ENCODE results near the gene HIPK4.

HIPK4 gene

DNA sequence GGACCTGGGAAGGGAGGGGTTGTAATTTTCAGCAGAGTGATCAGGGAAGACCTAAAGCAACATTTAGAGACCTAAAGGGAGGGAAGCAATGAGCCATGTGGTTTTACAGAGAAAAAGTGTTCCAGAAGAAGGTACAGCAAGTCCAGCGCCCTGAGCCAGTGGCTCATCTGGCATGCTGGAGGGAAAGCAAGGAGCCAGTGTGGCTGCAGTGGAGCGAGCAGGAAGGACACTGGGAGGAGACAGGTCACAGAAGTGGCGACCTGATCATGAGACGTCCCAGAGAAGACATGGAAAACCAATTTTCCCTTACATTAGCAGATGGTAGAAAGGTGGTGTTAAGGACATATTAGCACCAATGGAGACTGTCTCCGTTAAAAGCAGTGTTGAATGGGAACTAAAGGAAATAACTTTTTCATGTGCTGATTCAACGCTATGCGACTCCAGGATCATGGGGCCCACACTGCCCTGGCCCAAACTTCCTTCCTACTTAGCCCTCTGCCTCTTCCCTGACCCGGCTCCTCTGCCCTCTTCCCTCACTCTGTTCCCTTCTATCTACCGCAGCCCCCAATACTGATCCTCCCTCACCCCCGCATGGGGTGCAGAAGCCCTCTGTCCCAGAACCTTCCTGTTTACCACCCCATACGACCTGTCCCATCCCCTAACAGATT, 47.2 kb downstream of the HIPK4 start:
- no peaks in the 10 kb centered on the region for H3K9me3 ChIP-seq
- H3K27ac ChIP-seq, result no peak overlapping the region
- peaks cover 24% of the 10 kb centered on the region for H3K36me3 ChIP-seq
- H3K4me1 ChIP-seq (ENCODE audit: control insufficient read depth in 1 of 2, insufficient read depth in 1 of 2, low read depth in 1 of 2, low read length in 1 of 2), result peaks cover 11% of the 10 kb centered on the region in 2 experiments
- H3K4me3 ChIP-seq (ENCODE audit: low read depth in 1 of 2, low read length in 1 of 2), result no peak overlapping the region
- TF ChIP-seq, protein P1, sequence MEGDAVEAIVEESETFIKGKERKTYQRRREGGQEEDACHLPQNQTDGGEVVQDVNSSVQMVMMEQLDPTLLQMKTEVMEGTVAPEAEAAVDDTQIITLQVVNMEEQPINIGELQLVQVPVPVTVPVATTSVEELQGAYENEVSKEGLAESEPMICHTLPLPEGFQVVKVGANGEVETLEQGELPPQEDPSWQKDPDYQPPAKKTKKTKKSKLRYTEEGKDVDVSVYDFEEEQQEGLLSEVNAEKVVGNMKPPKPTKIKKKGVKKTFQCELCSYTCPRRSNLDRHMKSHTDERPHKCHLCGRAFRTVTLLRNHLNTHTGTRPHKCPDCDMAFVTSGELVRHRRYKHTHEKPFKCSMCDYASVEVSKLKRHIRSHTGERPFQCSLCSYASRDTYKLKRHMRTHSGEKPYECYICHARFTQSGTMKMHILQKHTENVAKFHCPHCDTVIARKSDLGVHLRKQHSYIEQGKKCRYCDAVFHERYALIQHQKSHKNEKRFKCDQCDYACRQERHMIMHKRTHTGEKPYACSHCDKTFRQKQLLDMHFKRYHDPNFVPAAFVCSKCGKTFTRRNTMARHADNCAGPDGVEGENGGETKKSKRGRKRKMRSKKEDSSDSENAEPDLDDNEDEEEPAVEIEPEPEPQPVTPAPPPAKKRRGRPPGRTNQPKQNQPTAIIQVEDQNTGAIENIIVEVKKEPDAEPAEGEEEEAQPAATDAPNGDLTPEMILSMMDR (IDR thresholded peaks at IDR 0.05), result no peak
- no peaks in the 10 kb centered on the region for H3K27me3 ChIP-seq

- H3K4me3 ChIP-seq (ENCODE audit: low read depth in 1 of 2, low read length in 1 of 2), result no peak overlapping the region
- H3K36me3 ChIP-seq, result peaks cover 24% of the 10 kb centered on the region
- no peaks in the 10 kb centered on the region for H3K27me3 ChIP-seq
- TF ChIP-seq, protein P1 (IDR thresholded peaks at IDR 0.05), result no peak
- peaks cover 1 to 2% of the 10 kb centered on the region in 2 experiments for H3K4me1 ChIP-seq (ENCODE audit: control insufficient read depth in 1 of 2, insufficient read depth in 1 of 2, low read depth in 1 of 2, low read length in 1 of 2)
- H3K27ac ChIP-seq, result no peak overlapping the region
- H3K9me3 ChIP-seq, result no peaks in the 10 kb centered on the region
Observed at GRCh38 chr19:40341601-40342482, 48.1 kb downstream of the HIPK4 start.

DNA sequence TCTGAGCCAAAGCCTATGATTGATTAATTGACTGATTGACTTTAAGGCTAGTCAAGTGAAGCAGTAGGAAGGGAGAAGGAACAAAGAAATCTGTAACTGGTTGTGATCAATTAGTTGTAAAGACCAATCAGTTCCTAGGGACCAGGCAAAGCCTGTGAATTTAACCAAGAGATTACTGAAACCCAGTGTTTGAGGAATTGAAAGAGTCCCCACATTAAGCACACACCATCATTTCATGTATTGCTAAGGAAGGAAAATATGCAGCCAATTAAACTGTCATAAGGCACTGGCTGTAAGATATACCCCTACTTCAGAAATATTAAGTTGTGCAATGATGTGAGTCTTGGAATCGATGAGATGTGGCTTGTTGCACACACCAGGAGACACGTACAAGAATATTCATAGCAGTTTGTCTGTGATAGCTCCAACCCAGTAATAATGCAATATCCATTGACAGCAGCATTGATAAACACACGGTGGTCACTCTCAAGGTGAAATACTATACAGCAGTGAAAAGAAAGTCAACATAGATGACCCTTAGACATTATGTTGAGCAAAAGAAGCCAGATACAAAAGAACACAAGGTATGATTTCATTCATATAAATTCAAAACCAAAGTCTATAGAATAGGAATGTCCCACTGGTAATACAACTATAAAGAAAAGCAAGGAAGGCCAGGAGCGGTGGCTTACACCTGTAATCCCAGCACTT, 50.8 kb downstream of the HIPK4 start:
- Histone ChIP-seq H3K4me3 (ENCODE audit: low read depth in 1 of 2, low read length in 1 of 2) (no peak overlapping the region), H3K9me3 (no peaks in the 10 kb centered on the region), H3K27ac (no peak overlapping the region), H3K4me1 (ENCODE audit: control insufficient read depth in 1 of 2, insufficient read depth in 1 of 2, low read depth in 1 of 2, low read length in 1 of 2) (no peaks in the 10 kb centered on the region), H3K36me3 (peaks cover 50% of the 10 kb centered on the region), H3K27me3 (no peaks in the 10 kb centered on the region)
- TF ChIP-seq, protein P1 (IDR thresholded peaks at IDR 0.05), result no peak

DNA sequence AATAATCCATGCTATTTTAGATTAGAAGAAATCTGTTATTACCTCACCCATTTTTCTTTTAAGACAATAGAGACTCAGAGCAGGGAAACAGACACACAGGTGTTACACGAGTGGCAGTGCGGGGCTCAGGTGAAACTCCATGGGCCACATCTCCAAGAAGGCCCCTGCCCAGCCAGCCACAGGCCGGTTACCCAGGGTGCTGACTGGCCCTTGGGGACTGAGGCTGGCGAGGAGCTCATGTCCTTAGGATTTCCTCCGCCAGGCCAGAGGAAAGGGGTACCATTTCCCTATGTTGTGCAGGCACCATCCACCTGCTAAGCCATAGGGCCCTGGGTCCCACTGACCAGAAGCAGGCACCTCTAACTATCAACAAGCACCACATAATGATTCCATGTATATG, 52.4 kb downstream of the HIPK4 start:
- no peaks in the 10 kb centered on the region for H3K4me1 ChIP-seq (ENCODE audit: control insufficient read depth in 1 of 2, insufficient read depth in 1 of 2, low read depth in 1 of 2, low read length in 1 of 2)
- no peak overlapping the region for H3K4me3 ChIP-seq (ENCODE audit: low read depth in 1 of 2, low read length in 1 of 2)
- TF ChIP-seq, protein P1 (IDR thresholded peaks at IDR 0.05), result no peak
- H3K36me3 ChIP-seq, result peaks cover 62% of the 10 kb centered on the region
- no peaks in the 10 kb centered on the region for H3K27me3 ChIP-seq
- H3K27ac ChIP-seq, result no peak overlapping the region
- no peaks in the 10 kb centered on the region for H3K9me3 ChIP-seq

DNA sequence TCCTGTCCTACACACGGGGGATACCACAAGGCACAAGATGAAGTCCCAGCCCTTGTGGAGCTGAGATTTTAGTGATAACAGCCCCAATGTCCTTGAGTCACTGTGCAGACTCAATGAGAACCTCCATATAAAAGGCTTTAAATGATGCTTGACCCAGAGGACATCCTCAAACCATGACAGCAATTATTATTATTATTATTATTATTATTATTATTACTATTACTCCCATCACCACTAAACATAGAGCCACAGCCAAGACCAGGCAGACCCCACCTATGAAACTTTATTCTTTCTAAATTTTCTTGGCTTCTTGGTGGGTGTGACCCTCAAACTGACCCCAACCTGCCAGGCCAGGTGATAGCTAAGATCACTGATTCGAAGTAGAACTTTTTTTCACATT, 52.9 kb downstream of the HIPK4 start:
- Histone ChIP-seq H3K27ac (no peak overlapping the region), H3K4me3 (ENCODE audit: low read depth in 1 of 2, low read length in 1 of 2) (no peak overlapping the region), H3K27me3 (no peaks in the 10 kb centered on the region), H3K9me3 (no peaks in the 10 kb centered on the region), H3K36me3 (peaks cover 67% of the 10 kb centered on the region), H3K4me1 (ENCODE audit: control insufficient read depth in 1 of 2, insufficient read depth in 1 of 2, low read depth in 1 of 2, low read length in 1 of 2) (no peaks in the 10 kb centered on the region)
- TF ChIP-seq, protein P1 (IDR thresholded peaks at IDR 0.05), result no peak

Data from neutrophil (primary cell).